ENCODE measurements around the gene MAIP1. TPM values are rescaled to one million over a fixed set of nuclear protein-coding genes. Genes with fewer than 3 reads are reported as not detected.

The MAIP1 gene
- total RNA-seq, 1 donor from 2014 or later: 14.8 TPM

GRCh38 chr2:199988151-199988550, 32.8 kb downstream of the MAIP1 start:
- ATAC-seq (no peak), DNase-seq (no peak)
- H3K27me3 ChIP-seq (ENCODE audit: low read depth): no peaks in the 10 kb centered on the region
- intact Hi-C loops (cut with DNase I): no loop called here
- no peak overlapping the region for H3K27ac ChIP-seq
- TF ChIP-seq CTCF (IDR thresholded peaks at IDR 0.05): no peak
- no peaks in the 10 kb centered on the region for H3K4me1 ChIP-seq
- no peak overlapping the region for H3K4me3 ChIP-seq
- H3K9me3 ChIP-seq: no peaks in the 10 kb centered on the region
- H3K36me3 ChIP-seq: no peaks in the 10 kb centered on the region

- DNase-seq (no peak), ATAC-seq (no peak)
- H3K27me3 ChIP-seq (ENCODE audit: low read depth): no peaks in the 10 kb centered on the region
- intact Hi-C loops (cut with DNase I): no loop called here
- no peaks in the 10 kb centered on the region for H3K36me3 ChIP-seq
- no peaks in the 10 kb centered on the region for H3K9me3 ChIP-seq
- no peak for TF ChIP-seq CTCF (IDR thresholded peaks at IDR 0.05)
- no peak overlapping the region for H3K4me3 ChIP-seq
- no peak overlapping the region for H3K27ac ChIP-seq
- no peaks in the 10 kb centered on the region for H3K4me1 ChIP-seq
Measured at GRCh38 chr2:199989822-199990221, 34.4 kb downstream of the MAIP1 start.

GRCh38 chr2:199991691-199992090, 36.3 kb downstream of the MAIP1 start:
- no peak for ATAC-seq
- no peak overlapping the region for H3K4me3 ChIP-seq
- intact Hi-C loops (cut with DNase I): no loop called here
- no peak for DNase-seq
- H3K27me3 ChIP-seq (ENCODE audit: low read depth): no peaks in the 10 kb centered on the region
- H3K9me3 ChIP-seq: no peaks in the 10 kb centered on the region
- no peak for TF ChIP-seq CTCF (IDR thresholded peaks at IDR 0.05)
- no peaks in the 10 kb centered on the region for H3K36me3 ChIP-seq
- no peaks in the 10 kb centered on the region for H3K4me1 ChIP-seq
- no peak overlapping the region for H3K27ac ChIP-seq

DNA sequence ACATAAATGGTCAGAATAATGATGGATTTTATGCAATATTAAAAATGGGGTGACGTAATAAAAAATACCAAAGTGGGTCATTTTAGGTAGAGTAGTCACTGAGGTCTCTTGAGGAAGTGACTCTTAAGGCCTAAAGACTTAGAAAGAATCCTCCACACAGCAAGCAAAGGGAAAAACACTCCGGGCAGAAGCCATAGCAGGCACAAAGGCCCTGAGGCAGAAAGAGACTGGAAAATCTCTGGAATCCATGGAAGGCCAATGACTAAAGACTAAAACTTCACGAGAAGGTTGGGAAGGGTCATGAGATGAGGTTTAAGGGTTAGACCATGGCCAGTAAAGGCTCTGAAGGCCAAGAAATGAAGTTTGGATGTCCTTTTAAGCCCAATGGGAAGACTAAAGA, 36.9 kb downstream of the MAIP1 start:
- Histone ChIP-seq H3K36me3 (no peaks in the 10 kb centered on the region), H3K4me1 (no peaks in the 10 kb centered on the region), H3K27me3 (ENCODE audit: low read depth) (no peaks in the 10 kb centered on the region), H3K27ac (no peak overlapping the region), H3K4me3 (no peak overlapping the region), H3K9me3 (no peaks in the 10 kb centered on the region)
- DNase-seq: no peak
- no peak for ATAC-seq
- TF ChIP-seq CTCF (IDR thresholded peaks at IDR 0.05): no peak
- intact Hi-C loops (cut with DNase I): no loop called here

DNA sequence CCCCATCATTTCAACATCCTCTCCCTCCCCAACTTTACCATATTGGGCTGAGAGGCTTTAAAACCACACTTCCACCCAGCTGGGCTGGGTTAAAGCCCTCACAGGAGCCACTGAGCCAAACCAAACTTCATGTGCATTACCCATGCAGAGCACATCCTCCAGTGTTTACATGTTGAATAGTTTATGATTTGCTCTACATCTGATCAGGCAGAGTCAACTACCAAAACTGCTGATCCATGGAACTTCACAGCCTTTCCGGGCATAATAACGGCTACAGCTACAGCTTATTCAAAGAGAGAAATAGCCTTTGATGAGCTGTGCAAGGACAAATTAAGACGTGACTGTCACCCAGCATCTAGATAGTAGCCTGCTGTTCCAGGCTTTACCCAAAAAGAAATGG, 39.0 kb downstream of the MAIP1 start:
- H3K4me1 ChIP-seq: no peaks in the 10 kb centered on the region
- no peak for TF ChIP-seq CTCF (IDR thresholded peaks at IDR 0.05)
- no peak for ATAC-seq
- H3K9me3 ChIP-seq: no peaks in the 10 kb centered on the region
- H3K36me3 ChIP-seq: no peaks in the 10 kb centered on the region
- no peaks in the 10 kb centered on the region for H3K27me3 ChIP-seq (ENCODE audit: low read depth)
- no peak for DNase-seq
- H3K4me3 ChIP-seq: no peak overlapping the region
- no peak overlapping the region for H3K27ac ChIP-seq
- intact Hi-C loops (cut with DNase I): no loop called here

DNA sequence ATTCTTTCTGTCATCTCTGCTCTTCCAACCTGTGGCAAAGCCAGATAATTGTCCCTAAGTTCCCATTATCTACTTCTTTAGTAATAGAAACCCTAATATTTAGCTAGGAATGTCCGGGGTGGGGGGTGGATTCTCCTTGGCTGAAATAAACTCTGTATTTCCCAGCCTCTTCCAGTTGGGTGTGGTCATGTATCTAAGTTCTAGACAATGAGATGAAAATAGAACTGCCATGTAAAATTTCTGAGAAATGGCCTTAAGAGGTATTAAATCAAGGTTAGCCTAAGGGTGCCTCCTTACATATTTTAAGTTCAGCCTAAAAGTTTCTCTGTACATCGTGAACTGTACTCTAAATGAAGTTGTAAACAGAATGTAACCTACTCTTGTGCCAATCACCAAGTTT, 39.5 kb downstream of the MAIP1 start:
- ATAC-seq (no peak), DNase-seq (no peak)
- no peak overlapping the region for H3K4me3 ChIP-seq
- no peaks in the 10 kb centered on the region for H3K27me3 ChIP-seq (ENCODE audit: low read depth)
- no peaks in the 10 kb centered on the region for H3K36me3 ChIP-seq
- H3K4me1 ChIP-seq: no peaks in the 10 kb centered on the region
- intact Hi-C loops (cut with DNase I): no loop called here
- TF ChIP-seq CTCF (IDR thresholded peaks at IDR 0.05): no peak
- H3K27ac ChIP-seq: no peak overlapping the region
- H3K9me3 ChIP-seq: no peaks in the 10 kb centered on the region

Data from lower lobe of right lung (tissue), 2 donors.